ENCODE measurements around the gene RABL3. TPM values are rescaled to one million over a fixed set of nuclear protein-coding genes. Genes with fewer than 3 reads are reported as not detected.
A peak's percentile ranks its signal among the peaks of the same experiment; 100 is the strongest.

RABL3 gene
- total and polyA plus RNA-seq, 2 of the 13 experiments (the other 11 are each of a cell fraction or from before 2014, with no cell fraction given), result 4.8 to 31.9 TPM

DNA sequence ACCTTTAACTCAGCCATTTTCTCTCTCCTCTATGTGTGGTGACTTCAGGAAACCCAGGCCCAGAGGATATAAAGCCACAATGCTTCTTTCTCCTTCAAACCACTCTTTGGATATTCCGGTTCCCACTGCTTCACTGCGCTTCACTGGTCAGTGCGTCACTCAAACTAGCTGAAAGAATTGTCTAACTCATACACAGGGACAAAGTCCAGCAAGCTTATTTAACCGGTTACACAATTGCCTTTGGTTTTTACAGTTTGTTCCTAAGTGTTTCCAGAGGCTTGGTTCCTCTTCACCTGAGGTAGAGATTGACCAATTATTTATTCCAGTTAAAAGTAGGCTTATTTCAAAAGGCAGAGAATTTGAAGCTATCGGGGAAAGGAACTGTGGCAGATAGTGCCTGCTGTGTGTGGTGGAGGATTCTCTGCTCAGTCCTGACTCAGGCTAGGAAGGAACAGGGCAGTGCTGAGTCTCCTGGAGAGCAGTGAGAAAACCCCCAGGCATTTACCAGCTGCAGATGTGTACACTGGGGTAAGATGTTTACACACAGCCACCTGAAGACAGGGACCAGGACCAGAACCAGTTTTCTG lies 60.1 kb downstream of the RABL3 start, which contains the start of gene HGD (continued):
- TF ChIP-seq THAP11 (CRISPR knock-in tag; IDR thresholded peaks at IDR 0.05) (peak; percentile 78), EP300 (IDR thresholded peaks at IDR 0.05; ENCODE audit: low read depth in 2 of 2, low read length in 2 of 2) (peak; percentile 88 to 91), EP300 (CRISPR knock-in tag; IDR thresholded peaks at IDR 0.05; ENCODE audit: borderline replicate concordance) (peak; percentile 74), HDAC2 (CRISPR knock-in tag; IDR thresholded peaks at IDR 0.05) (peak; percentile 93), HNF4G (IDR thresholded peaks at IDR 0.05; ENCODE audit: borderline replicate concordance, low read depth, low read length) (peak; percentile 98), HNF4G (CRISPR knock-in tag; IDR thresholded peaks at IDR 0.05; ENCODE audit: borderline replicate concordance, low read depth) (peak; percentile 89), HMG20B (CRISPR knock-in tag; conservative IDR thresholded peaks at IDR 0.05) (no peak; the same call in 1 of the 2 replicates), MIXL1 (CRISPR knock-in tag; IDR thresholded peaks at IDR 0.05) (peak; percentile 91), MEIS2 (CRISPR knock-in tag; IDR thresholded peaks at IDR 0.05) (no peak), ZBTB25 (CRISPR knock-in tag; IDR thresholded peaks at IDR 0.05) (peak; percentile 81), ZNF713 (CRISPR knock-in tag; IDR thresholded peaks at IDR 0.05) (0 out of 2 replicates have a peak, but pooled peaks have one; percentile 43), KLF16 (CRISPR knock-in tag; IDR thresholded peaks at IDR 0.05) (peak in 1 of 2 experiments; percentile 89; a peak in 1 of 4 replicates), TAF1 (CRISPR knock-in tag; IDR thresholded peaks at IDR 0.05) (peak; percentile 77), ZBTB44 (CRISPR knock-in tag; IDR thresholded peaks at IDR 0.05) (no peak), NCOR1 (IDR thresholded peaks at IDR 0.05; ENCODE audit: borderline replicate concordance, low read length) (peak; percentile 92), ETV5 (CRISPR knock-in tag; IDR thresholded peaks at IDR 0.05; ENCODE audit: borderline replicate concordance) (peak; percentile 56; the same call in 1 of the 2 replicates), ATM (IDR thresholded peaks at IDR 0.05; ENCODE audit: borderline replicate concordance) (peak; percentile 98)
- TF ChIP-seq, protein P1, sequence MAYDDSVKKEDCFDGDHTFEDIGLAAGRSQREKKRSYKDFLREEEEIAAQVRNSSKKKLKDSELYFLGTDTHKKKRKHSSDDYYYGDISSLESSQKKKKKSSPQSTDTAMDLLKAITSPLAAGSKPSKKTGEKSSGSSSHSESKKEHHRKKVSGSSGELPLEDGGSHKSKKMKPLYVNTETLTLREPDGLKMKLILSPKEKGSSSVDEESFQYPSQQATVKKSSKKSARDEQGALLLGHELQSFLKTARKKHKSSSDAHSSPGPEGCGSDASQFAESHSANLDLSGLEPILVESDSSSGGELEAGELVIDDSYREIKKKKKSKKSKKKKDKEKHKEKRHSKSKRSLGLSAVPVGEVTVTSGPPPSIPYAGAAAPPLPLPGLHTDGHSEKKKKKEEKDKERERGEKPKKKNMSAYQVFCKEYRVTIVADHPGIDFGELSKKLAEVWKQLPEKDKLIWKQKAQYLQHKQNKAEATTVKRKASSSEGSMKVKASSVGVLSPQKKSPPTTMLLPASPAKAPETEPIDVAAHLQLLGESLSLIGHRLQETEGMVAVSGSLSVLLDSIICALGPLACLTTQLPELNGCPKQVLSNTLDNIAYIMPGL (CRISPR knock-in tag; IDR thresholded peaks at IDR 0.05; ENCODE audit: borderline replicate concordance in 1 of 2, low read depth in 1 of 2), result 0 out of 4 replicates have a peak, but pooled peaks of 1 of the 2 experiments have one; percentile 65
- TF ChIP-seq, protein P2, sequence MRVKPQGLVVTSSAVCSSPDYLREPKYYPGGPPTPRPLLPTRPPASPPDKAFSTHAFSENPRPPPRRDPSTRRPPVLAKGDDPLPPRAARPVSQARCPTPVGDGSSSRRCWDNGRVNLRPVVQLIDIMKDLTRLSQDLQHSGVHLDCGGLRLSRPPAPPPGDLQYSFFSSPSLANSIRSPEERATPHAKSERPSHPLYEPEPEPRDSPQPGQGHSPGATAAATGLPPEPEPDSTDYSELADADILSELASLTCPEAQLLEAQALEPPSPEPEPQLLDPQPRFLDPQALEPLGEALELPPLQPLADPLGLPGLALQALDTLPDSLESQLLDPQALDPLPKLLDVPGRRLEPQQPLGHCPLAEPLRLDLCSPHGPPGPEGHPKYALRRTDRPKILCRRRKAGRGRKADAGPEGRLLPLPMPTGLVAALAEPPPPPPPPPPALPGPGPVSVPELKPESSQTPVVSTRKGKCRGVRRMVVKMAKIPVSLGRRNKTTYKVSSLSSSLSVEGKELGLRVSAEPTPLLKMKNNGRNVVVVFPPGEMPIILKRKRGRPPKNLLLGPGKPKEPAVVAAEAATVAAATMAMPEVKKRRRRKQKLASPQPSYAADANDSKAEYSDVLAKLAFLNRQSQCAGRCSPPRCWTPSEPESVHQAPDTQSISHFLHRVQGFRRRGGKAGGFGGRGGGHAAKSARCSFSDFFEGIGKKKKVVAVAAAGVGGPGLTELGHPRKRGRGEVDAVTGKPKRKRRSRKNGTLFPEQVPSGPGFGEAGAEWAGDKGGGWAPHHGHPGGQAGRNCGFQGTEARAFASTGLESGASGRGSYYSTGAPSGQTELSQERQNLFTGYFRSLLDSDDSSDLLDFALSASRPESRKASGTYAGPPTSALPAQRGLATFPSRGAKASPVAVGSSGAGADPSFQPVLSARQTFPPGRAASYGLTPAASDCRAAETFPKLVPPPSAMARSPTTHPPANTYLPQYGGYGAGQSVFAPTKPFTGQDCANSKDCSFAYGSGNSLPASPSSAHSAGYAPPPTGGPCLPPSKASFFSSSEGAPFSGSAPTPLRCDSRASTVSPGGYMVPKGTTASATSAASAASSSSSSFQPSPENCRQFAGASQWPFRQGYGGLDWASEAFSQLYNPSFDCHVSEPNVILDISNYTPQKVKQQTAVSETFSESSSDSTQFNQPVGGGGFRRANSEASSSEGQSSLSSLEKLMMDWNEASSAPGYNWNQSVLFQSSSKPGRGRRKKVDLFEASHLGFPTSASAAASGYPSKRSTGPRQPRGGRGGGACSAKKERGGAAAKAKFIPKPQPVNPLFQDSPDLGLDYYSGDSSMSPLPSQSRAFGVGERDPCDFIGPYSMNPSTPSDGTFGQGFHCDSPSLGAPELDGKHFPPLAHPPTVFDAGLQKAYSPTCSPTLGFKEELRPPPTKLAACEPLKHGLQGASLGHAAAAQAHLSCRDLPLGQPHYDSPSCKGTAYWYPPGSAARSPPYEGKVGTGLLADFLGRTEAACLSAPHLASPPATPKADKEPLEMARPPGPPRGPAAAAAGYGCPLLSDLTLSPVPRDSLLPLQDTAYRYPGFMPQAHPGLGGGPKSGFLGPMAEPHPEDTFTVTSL (CRISPR knock-in tag; IDR thresholded peaks at IDR 0.05; ENCODE audit: borderline replicate concordance), result peak; percentile 85

All from HepG2 (cell line).